Right ventricle myocardium superior (tissue), 1 donor: ENCODE measurements around the gene COG5. TPM values are rescaled to one million over a fixed set of nuclear protein-coding genes. Genes with fewer than 3 reads are reported as not detected.
"Not testable (repeated sequence)": the region's sequence is repeated elsewhere in the genome, so short reads cannot be mapped to it uniquely, and the experiment has no call there.

Experiments
- ATAC-seq: fragments of 200-7000 bp; cut with Tn5 transposase; one replicate; pipeline ENCODE4 v1.9.1; 2020; ENCODE audit warnings: mild to moderate bottlenecking; ENCODE audit not compliant: poor library complexity
- DNase-seq: peaks from one replicate; pipeline ENCODE4 v3.0.0-alpha.2; 2020
- intact Hi-C: fragments of 100-400 bp; cut with DNase I; formaldehyde crosslinking; loops from one replicate; pipeline ENCODE4 v1.11.2; 2022
- total RNA-seq: library from RNA; stranded (reverse); fragmentation: NEBNext Ultra II Directional; extraction: Animal tissue kit (Norgen Biotek cat#: 25700); gene quantifications from one replicate; pipeline ENCODE4 v1.2.1, GENCODE V29; 2021
- donor health status: DM: no; HTN: yes; CAD: no; lungs with severe emphysema.

COG5 gene
- total RNA-seq, 1 donor from 2014 or later: 49.2 TPM

DNA sequence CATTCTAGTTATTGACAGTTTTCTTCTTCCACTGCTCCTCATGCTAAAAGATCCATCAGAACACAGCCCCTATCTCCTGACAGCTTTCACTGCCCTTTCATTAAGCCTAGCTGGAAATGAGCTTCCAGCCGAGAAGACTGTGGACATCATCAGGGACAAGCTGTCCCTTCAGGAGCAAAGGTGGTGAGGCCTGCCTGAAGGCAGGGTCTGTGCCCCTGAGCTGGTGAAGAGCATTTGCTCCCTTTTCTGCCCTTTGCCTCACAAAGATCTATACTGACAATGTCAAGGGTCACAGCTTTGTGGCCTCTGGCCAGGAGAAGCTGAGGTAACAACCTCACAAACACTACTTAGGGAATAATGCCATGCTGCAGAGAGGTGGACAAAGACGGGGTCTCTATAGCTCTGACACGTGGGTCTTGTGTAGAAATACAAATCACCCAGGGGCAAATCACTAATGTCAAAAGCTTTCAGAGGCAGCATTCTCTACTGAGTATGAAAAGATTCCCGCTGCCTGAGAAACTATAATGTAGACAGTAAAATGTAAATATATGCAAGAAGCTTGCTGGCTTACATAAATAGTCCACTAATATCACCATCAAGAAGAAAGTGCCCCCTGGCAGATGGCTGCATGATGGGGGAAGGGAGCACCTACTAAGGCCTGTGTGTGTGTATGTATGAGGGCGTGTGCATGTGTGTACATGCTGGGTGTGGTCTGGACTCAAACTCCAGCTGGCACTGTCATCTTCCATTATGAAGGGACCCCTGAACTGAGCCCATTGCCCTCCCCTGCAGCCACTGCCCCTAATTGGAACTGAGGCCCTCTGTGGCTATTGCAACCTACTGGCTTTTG lies 339.1 kb downstream of the COG5 start:
- intact Hi-C loops: no loop called here
- ATAC-seq: no peak
- DNase-seq: no peak

GRCh38 chr7:107220806-107221205 lies 342.9 kb downstream of the COG5 start:
- intact Hi-C loops: not testable (repeated sequence)
- ATAC-seq (peak; percentile 87), DNase-seq (peak; percentile 70)

DNA sequence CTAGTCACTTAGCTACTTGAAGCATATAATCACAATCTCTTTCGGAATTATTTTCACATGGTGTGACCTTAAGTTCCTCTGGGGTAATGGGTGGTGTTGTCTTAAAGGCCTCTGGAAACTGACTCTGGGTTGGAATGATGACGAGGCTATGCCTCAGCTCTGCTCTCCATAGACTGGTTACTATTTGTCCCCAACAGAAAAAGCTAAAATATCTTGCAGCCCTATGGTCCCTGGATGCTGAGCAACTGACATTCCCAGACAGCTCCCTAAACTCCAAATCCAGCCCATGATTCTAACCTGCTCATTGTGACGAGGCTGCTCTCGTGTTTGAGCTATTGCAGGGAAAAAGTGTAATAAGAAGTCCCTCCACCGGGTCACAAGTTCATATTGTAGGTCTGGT lies 343.4 kb downstream of the COG5 start:
- peak; percentile 78 for ATAC-seq
- no peak for DNase-seq
- intact Hi-C loops: no loop called here

DNA sequence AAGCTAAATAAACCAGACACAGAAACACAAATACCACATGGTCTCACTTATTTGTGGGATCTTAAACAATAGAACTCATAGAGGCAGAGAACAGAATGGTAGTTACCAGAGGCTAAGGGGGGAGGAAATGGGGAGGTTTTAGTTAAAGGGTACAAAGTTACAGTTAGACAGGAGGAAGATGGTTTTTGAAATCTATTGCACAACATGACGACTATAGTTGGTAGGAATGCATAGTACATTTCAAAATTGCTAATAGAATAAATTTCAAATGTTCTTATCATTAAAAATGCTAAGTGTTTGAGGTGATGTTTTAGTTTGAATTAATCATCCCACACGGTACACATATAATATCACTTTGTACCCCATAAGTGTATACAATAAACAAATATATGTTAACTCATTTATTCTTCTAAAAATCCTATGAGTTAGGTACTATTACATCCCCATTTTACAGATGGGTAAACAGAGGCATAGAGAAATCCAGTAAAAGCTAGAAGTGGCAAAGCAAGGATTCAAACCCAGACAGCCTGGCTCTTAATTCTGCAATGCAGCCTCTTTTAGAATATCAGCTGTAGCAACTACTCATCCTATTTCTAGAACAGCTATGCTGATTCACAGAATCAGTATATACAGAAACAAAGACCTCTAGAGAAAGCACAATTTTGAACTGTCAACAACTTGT lies 344.0 kb downstream of the COG5 start:
- DNase-seq (no peak), ATAC-seq (no peak)
- intact Hi-C loops: loop anchor here (10.0 kb wide), 1 partner anchor 65 kb away; no protein-coding TSS in a partner anchor

DNA sequence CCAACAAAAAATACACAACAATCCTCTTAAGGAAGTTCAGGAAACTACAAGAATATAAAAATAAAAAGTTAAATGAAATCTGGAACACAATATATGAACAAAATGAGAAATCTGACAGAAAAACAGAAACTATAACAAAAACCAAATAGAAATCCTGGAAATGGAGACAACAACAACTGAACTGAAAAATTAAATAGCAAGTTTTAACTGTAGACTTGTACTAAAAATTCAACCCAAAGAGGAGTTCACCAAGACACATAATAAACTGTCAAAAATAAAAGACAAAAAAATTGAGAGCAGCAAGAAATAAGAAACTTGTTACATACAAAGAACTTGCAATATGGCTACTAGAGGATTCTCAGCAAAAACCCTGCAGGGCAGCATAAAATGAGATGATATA lies 349.8 kb downstream of the COG5 start:
- ATAC-seq (no peak), DNase-seq (no peak)
- intact Hi-C loops: loop anchor here (10.0 kb wide), 1 partner anchor 71 kb away; no protein-coding TSS in a partner anchor

- DNase-seq: peak; percentile 75
- peak; percentile 84 for ATAC-seq
- intact Hi-C loops: loop anchor here (10.0 kb wide), 1 partner anchor 72 kb away; no protein-coding TSS in a partner anchor
Observed at GRCh38 chr7:107213193-107213788, 350.4 kb downstream of the COG5 start.

- DNase-seq (no peak), ATAC-seq (no peak)
- intact Hi-C loops: loop anchor here (10.0 kb wide), 1 partner anchor 72 kb away; no protein-coding TSS in a partner anchor
Observed at GRCh38 chr7:107212725-107213124, 351.0 kb downstream of the COG5 start.

GRCh38 chr7:107210400-107210799 lies 353.3 kb downstream of the COG5 start:
- intact Hi-C loops: loop anchor here (10.0 kb wide), 1 partner anchor 74 kb away; no protein-coding TSS in a partner anchor
- ATAC-seq: no peak
- no peak for DNase-seq

GRCh38 chr7:107209565-107209964 lies 354.2 kb downstream of the COG5 start:
- DNase-seq (no peak), ATAC-seq (no peak)
- intact Hi-C loops: no loop called here

DNA sequence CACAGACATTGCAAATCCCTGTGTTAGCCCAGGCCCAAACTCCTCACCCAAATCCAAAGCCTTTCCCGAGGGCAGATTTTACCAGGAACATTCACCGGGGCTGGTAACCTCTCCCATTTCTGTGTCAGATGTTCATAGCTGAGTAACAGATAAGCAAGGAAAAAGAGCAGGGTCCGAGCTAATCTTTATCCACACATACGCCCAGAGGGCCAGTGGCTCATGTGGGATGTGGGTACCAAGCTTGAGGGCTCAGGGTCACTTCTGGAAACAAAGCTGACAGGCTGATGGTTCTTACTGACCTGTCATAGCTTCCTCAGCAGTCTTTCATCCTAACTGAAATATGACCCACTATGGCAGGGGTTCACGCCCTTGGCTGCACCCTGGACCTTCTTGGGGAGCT lies 355.2 kb downstream of the COG5 start:
- intact Hi-C loops: no loop called here
- DNase-seq: no peak
- ATAC-seq: no peak

DNA sequence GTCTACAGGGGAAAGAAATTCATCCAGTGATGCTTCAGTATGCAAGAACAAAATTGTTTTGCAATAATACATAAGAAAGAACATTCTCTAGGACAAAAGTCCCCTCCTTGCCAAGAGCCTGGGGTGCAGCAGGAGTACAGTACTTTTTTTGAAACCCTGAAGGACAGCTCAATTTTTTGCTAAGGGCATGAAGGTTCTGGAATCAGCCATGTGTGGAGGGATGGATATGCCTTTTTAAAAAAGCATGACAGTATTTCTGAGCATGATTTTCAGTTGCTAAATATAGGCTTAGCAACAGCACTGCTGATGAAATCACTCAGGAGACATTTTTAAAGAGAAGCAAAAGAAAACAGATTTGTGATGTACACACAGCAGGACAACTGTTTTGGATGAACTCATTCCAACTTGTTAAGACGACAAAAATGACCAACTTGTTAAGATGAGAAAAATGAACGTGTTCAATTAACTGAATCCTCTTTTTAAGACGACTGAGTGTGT lies 355.6 kb downstream of the COG5 start:
- intact Hi-C loops: no loop called here
- ATAC-seq (peak; percentile 51), DNase-seq (no peak)

GRCh38 chr7:107207459-107207858 lies 356.3 kb downstream of the COG5 start:
- intact Hi-C loops: no loop called here
- no peak for DNase-seq
- ATAC-seq: no peak

DNA sequence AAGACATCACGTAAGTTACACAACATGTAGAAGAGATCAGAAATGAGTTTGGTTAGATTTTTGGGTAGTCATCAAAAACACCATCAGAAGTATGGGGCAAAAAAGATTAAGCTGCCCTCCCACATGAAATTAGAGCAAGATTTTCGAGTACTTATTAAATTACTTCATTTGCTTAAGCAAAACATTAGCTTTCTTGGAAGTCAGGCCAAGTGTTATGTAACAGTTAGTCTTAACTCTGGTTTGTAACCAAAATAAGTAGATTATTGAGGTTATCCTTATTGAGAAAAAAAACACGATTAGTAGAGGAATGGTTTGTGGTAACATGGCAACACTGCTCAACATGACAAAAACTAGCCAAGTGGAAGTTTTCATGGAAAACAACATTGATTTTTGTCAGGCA lies 357.0 kb downstream of the COG5 start:
- intact Hi-C loops: no loop called here
- ATAC-seq (no peak), DNase-seq (no peak)

DNA sequence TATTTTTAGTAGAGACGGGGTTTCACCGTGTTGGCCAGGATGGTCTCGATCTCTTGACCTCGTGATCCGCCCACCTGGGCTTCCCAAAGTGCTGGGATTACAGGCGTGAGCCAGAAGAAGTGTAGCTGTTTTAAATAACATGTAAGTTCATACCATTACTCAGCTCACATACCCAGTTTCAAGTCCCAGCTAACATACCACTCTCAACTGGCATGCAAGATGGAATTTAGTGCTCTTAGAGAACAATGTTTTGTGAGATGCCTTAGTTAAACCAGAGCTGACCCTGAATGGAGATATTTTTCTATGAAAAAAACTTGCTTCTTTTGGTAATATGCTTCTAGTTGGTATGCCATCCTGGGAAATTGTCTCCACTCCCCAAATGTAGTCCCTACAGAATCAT lies 357.6 kb downstream of the COG5 start:
- DNase-seq (no peak), ATAC-seq (no peak)
- intact Hi-C loops: no loop called here

GRCh38 chr7:107203607-107204006 lies 360.1 kb downstream of the COG5 start:
- intact Hi-C loops: loop anchor here (5.0 kb wide), 1 partner anchor 269 kb away; the partner anchor contains the start of gene GPR22
- ATAC-seq (no peak), DNase-seq (no peak)

- ATAC-seq: peak; percentile 90
- DNase-seq: peak; percentile 68
- intact Hi-C loops: loop anchor here (5.0 kb wide), 1 partner anchor 270 kb away; the partner anchor contains the start of gene GPR22
Observed at GRCh38 chr7:107201795-107202450, 361.8 kb downstream of the COG5 start.

DNA sequence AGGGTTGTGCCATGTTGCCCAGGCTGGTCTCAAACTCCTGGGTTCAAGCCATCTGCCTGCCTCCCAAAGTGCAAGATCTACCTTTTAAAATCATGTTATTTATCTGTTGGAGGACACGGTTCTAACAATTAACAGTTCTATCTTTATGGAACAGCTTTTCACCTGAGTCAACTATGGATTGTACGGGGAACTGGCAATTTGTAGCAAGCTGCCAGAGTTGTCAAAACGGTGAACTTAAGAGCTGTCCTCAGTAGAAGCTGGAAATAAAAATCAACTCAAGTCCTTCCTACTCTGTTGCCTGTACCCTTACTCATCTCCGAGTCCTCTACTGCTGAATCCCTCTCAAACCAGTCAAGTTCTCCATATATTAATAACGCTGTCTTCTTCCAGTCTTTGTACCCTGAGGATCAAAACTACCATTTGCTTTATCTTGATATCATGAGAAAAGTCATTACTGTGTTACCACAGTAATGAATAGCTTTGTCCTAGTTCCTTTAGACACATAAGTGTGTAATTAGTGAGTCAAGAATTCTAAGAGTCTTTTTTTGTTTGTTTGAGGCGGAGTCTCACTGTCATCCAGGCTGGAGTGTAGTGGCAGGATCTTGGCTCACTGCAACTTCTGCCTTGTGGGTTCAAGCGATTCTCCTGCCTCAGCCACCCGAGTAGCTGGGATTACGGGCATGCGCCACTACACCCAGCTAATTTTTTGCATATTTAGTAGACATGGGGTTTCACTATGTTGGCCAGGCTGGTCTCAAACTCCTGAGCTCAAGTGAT lies 366.7 kb downstream of the COG5 start:
- ATAC-seq (no peak), DNase-seq (no peak)
- intact Hi-C loops: loop anchor here (10.0 kb wide), 1 partner anchor 528 kb away; no protein-coding TSS in a partner anchor

DNA sequence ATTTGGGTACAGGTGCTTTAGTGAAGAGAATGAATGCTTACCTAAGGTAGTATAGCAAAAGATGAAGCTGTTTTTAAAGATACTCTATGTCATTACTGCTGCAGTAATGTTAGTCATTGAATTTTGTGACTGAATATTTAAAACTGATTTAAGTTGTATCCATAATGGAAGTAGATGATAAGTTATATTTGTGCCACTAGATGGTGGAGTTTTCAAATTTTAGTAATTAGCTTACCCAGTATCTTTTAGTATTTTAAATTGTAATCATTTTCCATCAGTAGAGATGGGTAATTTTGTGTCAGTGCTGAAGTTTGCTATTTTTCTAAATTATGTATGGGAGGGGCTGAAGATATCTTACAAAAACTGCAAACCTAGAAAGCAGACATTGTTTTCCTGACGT lies 369.7 kb downstream of the COG5 start:
- DNase-seq (no peak), ATAC-seq (peak; percentile 17)
- intact Hi-C loops: loop anchor here (10.0 kb wide), 1 partner anchor 531 kb away; no protein-coding TSS in a partner anchor
